GM13977 (cell line): ENCODE data around the gene AKAP13.

Experiments
- DNase-seq: peaks from one replicate; pipeline ENCODE4 v3.0.0; 2012; ENCODE audit warnings: low spot score
- in situ Hi-C: fragments of 300-500 bp; cut with MboI; formaldehyde crosslinking; loops from one replicate; pipeline ENCODE4 v1.12.0; 2022; ENCODE audit warnings: low sequenced_read_pairs, low pct_unique_long_range_greater_than_20kb, mixed read lengths, inconsistent platforms; ENCODE audit not compliant: unreplicated experiment
- TF ChIP-seq, protein P1 (sequence below): IDR thresholded peaks from 2 replicates; pipeline ENCODE4 v1.5.1; 2012; ENCODE audit warnings: mild to moderate bottlenecking, control low read depth; ENCODE audit not compliant: insufficient read depth; ENCODE audit errors: extremely low read depth, missing control alignments

Gene AKAP13

GRCh38 chr15:85673326-85673725, 292.9 kb downstream of the AKAP13 start:
- no peak for DNase-seq
- TF ChIP-seq, protein P1, sequence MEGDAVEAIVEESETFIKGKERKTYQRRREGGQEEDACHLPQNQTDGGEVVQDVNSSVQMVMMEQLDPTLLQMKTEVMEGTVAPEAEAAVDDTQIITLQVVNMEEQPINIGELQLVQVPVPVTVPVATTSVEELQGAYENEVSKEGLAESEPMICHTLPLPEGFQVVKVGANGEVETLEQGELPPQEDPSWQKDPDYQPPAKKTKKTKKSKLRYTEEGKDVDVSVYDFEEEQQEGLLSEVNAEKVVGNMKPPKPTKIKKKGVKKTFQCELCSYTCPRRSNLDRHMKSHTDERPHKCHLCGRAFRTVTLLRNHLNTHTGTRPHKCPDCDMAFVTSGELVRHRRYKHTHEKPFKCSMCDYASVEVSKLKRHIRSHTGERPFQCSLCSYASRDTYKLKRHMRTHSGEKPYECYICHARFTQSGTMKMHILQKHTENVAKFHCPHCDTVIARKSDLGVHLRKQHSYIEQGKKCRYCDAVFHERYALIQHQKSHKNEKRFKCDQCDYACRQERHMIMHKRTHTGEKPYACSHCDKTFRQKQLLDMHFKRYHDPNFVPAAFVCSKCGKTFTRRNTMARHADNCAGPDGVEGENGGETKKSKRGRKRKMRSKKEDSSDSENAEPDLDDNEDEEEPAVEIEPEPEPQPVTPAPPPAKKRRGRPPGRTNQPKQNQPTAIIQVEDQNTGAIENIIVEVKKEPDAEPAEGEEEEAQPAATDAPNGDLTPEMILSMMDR = no peak
- in situ Hi-C loops = no loop called here

DNA sequence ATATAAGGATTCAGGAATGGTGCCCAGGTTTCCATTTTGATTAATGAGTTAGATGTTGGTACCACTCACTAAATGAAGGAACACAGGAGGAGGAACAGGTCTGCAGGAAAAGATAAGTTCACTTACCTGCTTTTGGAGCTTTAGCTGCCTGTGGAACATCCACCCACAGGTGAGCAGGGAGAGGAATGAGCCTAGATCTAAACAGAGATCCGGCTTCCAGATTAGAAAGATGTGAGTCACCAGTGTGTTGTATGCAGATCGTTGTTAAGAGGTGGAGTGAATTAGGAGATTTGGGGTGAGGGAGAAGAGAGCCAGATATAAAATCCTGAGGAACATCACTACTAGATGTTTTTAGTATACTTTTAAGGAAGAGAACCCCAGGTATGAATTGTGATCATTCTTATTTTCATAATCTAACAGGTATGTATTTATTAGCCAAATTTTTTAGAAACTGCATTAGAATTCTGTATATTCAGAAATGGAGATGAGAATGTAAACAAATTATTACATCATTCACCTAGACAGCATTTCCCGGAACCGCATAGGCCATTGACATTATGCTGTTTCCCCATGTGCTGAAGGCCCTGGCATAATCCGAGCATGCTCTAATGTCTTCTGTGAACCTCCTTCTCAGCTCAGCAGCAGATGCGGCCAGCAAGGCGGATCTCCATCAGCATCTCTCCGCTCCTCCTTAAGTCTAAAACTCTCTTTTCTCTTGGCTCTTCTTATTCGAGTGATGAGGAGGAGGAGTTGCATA, 296.1 kb downstream of the AKAP13 start:
- in situ Hi-C loops = no loop called here
- TF ChIP-seq, protein P1 = no peak
- DNase-seq = no peak

DNA sequence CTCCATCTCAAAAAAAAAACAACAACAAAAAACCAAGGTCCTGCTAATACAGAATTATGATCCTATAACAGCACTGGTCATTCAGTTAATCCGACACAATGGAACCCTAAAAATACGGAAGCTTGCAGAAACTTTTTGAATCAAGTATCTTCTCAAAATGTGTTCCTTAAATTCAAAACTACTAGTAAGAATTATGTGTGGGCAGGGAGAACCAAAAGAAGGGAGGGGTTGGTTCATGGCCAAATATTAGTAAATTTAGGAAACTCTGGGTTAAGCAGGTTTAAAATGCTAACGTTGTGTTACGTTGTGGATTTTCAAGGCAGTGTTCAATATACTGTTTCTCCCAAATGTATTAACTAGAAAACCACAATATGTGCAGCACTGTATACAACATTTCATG, 298.8 kb downstream of the AKAP13 start:
- TF ChIP-seq, protein P1 = no peak
- in situ Hi-C loops = no loop called here
- no peak for DNase-seq

GRCh38 chr15:85681386-85681785, 301.0 kb downstream of the AKAP13 start:
- TF ChIP-seq, protein P1 = no peak
- in situ Hi-C loops = no loop called here
- DNase-seq = no peak

DNA sequence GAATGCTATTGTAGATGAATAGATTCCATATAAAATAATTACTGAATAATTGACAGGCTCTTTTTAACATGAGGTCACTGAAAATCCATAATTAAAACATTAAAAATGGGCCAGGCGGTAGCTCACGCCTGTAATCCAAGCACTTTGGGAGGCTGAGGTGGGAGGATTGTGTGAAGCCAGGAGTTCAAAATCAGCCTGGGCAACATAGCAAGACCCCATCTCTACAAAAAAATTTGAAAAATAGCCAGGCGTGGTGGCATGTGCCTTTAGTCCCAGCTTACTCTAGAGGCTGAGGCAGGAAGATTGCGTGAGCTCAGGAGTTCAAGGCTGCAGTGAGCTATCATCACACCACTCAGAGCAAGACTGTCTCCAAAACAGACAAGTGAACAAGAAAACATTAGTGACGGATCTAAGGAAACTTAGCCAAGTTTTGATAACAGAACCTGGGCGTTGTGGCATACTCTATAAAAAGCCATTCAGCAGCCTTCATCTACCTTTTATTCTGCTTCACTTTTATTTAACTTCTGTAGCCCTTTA, 303.8 kb downstream of the AKAP13 start:
- TF ChIP-seq, protein P1 = no peak
- no peak for DNase-seq
- in situ Hi-C loops = no loop called here

DNA sequence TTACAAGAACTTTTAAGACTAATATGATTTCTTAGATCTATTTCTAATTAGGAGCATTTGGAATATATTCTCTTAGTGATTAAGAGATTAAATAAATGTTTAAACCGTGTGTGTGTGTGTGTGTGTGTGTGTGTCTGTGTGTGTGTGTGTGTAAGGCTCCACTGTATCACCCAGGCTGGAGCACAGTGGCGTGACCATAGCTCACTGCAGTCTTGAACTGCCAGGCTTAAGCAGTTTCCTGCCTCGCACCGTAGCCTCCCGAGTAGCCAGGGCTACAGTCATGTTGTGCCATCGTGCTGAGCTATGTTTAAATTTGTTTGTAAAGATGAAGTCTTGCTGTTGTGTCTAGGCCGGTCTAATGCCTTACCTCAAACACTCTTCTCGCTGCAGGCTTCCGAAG, 305.0 kb downstream of the AKAP13 start:
- in situ Hi-C loops = no loop called here
- TF ChIP-seq, protein P1 = no peak
- DNase-seq = no peak
